GM21381 (cell line): ENCODE measurements around the gene NFKB2.

Experiments used
- ATAC-seq: cut with Tn5 transposase; IDR thresholded peaks from one replicate; pipeline ENCODE4 v1.9.1; 2021; ENCODE audit warnings: mild to moderate bottlenecking, moderate library complexity; ENCODE audit not compliant: unreplicated experiment

The NFKB2 gene

DNA sequence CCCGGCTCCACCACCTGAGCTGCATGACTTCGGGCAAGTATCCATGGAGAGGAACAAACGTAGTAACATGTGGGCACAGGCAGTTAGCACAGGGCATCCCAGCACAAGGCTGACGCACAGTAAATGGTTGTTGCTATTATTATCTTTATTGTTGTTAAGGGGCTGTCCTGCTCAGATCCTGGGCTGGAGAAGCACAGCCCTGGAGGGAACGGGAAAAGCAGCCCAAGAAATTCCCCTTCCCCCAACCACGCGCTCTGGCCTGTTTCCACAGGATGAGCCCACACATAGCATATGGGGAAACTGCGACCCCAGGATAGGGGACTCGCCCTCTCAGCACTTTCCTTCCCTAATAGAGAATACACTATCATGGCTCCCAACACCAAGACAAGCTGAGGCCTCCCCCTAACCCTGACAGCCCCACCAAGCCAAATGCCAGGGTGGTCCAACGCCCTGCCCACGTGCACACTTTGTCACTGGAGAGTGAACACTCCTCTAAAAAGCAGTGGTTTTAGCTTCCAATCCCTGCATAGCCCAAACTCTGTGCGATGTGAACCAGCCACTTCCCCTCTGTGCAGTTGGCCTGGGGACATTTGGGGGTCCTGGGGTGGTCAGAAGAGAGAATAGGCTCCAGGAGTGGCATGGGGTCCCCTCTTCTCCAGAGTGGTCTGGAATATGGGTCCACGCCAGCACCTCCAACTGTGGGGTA is 12.1 kb downstream of the NFKB2 start:
- no peak for ATAC-seq

DNA sequence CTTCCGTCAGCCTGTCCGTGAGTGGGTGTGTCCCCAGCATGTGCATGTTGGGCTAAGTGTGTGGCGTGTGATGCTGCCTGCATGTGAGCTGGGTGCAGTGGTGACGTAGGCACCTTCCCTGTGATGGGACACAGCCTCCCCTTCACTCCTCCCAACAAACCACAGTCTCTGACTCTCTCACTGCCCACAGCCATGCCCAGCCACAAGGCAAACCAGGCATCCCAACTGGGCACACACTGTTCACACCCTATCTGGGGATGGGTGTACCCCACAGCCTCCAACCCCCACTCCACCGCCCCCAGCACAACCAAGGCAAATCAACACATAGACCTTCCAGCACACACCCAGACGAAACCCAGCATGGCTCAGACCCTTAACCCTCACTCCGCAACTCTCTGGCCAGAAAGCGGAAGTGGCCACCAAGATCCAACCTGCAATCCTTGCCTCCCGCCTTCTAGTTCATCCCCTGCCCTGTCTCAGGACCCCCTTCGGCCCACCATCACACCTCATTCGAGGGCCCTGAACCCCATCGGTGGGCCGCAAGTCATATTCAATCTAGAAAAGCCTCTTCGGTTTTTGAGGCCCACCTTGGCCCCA is 12.7 kb downstream of the NFKB2 start:
- no peak for ATAC-seq

GRCh38 chr10:102408728-102409603 is 13.5 kb downstream of the NFKB2 start:
- no peak for ATAC-seq

- ATAC-seq = no peak
These were observed 14.3 kb downstream of the NFKB2 start for GRCh38 chr10:102409604-102410428.

DNA sequence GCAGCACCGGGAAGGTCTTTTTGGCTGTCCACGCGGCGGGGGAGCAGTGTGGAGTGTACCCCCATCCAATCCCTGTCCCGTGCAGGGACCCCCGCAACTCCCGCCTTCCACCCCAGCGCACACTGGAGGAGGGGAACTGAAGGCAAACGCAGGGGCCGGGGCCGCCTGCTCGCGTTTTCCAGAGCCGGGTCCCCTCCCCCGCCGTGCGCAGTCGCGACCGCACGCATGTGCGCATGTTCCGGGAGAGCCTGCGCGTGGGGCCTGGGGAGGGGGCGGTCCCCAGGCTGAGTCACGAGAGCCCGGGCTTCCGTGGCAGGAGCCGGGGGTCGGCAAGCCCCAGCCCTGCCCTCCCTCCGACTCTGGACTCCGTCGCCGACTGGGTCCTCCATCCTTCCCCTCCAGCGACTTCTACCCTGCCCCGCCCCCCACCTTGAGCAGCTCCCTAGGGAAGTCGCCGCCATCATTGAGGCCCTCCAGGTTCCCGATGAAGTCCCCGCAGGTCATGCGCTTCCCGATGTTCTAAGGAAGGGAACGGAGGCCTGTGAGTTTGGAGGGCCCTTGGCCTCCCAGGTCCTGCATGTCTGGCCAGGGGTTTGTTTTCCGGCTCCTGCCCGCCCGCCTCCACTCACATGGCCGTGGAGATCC is 15.0 kb downstream of the NFKB2 start:
- ATAC-seq = no peak

GRCh38 chr10:102411341-102412255 is 16.1 kb downstream of the NFKB2 start:
- ATAC-seq = no peak

DNA sequence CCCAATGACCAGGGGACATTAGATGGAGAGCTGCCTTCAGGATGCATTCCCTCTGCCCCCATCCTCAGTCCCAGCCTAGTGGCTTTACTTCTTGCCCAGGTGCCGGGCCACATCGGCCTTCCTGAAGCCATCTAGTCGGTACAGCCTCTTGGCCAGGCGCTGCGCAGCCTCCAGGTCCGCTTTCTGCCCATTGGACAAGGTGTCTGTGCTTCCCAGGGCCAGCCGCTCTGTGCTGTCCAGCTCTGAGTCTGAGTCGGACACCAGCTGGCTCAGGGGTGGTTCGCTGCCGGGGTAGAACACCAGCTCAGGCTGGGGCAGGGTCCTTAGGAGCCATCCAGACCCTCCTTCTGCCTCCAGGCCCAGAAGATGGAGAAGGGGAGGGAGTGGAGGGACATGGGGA is 16.8 kb downstream of the NFKB2 start:
- ATAC-seq = no peak

- no peak for ATAC-seq
These were observed 17.7 kb downstream of the NFKB2 start for GRCh38 chr10:102413053-102413705.

- ATAC-seq = no peak
These were observed 18.5 kb downstream of the NFKB2 start for GRCh38 chr10:102413806-102414561.

DNA sequence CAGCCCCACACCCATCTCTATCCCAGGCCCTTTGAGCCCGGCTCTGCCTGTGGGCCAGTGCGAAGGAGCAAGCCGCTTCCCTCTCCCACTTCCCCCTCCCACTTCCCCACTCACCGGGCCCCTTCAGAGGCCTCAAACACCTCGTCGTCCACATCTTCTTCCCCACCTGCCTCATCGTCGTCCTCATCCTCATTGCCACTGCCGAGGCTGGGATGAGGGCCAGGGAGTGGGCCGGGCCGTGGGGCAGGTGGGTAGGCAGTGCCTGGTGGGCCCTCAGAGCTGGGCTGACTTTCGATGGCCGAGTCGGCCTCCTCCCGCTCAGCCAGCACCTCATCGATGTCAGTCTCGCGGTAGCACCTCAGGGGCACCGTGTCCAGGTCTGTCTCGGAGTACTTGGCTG is 19.2 kb downstream of the NFKB2 start:
- no peak for ATAC-seq

DNA sequence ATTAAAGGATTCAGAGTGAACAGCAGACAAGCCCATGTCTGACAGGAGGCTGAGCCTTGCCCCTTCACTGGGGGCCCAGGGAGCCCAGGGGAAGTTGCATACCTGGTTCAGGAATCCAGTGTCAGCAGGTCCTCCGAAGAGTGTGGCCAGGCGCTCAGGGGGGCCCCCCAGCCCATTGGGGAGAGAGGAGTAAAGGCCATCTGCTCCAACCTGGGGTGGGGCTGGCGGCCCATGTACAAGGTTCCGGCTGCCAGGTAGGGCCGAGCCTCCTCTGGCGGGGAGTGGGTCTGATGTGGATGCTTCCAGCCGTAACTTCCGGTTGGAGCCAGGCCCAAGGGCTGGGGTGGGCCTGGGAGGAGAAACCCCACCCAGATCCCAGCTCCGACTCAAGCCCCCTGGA is 20.8 kb downstream of the NFKB2 start:
- ATAC-seq = no peak

- no peak for ATAC-seq
These were observed 21.2 kb downstream of the NFKB2 start for GRCh38 chr10:102416695-102417094.

DNA sequence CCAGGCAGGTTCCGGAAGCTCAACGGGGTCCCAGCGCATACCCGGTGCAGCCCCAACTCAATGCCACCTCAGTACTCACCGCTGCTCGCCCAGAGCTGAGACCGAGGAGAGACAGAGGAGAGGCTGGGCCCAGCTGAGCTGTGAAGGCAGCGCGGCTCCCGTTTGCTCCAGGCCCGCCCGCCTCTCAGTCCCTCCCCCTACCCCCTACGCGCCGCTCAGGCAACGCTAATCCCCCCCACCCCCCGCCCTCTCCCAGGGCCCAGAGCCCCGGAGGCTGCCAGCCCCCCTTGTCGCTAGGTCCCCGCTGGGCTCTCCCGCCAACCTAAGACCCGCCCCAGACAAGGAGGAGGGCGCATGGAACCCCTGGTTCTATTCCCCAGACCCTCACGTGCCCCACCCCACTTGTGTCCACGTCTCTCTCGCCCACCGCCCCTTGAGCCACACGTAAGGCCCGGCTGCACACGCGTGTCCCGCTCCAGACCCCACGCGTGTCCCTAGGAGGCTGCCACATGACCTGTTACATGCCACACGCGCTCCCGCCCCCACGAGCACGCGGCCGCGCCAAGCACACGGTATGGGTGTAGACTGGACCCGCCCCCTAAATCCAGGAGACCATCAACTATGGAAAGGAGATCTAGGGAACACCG is 23.2 kb downstream of the NFKB2 start, which contains the start of gene PSD:
PSD (minus strand) TSS at position 164 of the 647 bp plus-strand sequence. CDS start 1,747 bp downstream, outside the sequence.
- ATAC-seq = no peak

- ATAC-seq = peak; percentile 22
These were observed 24.0 kb downstream of the NFKB2 start for GRCh38 chr10:102419269-102420180.

GRCh38 chr10:102420181-102420713 is 24.7 kb downstream of the NFKB2 start:
- no peak for ATAC-seq
